NCI-H2107 (cell line): Measurements from ENCODE around the gene CCR3.

Experiments used
- DNase-seq: peaks from one replicate; lab custom pipeline; 2025; lab: John Stamatoyannopoulos, UW

Gene CCR3

GRCh38 chr3:46298871-46299607, 56.8 kb downstream of the CCR3 start:
- no peak for DNase-seq

GRCh38 chr3:46299608-46300460, 57.6 kb downstream of the CCR3 start:
- DNase-seq, result no peak

- DNase-seq, result no peak
Observed at GRCh38 chr3:46300461-46300789, 58.2 kb downstream of the CCR3 start.

- no peak for DNase-seq
Observed at GRCh38 chr3:46301122-46301835, 59.0 kb downstream of the CCR3 start.

GRCh38 chr3:46303240-46303639, 61.0 kb downstream of the CCR3 start:
- DNase-seq, result no peak

- no peak for DNase-seq
Observed at GRCh38 chr3:46304739-46305138, 62.5 kb downstream of the CCR3 start.

GRCh38 chr3:46312991-46313390, 70.7 kb downstream of the CCR3 start:
- no peak for DNase-seq

- no peak for DNase-seq
Observed at GRCh38 chr3:46314517-46314916, 72.3 kb downstream of the CCR3 start.

GRCh38 chr3:46316206-46316605, 73.9 kb downstream of the CCR3 start:
- no peak for DNase-seq
